Measurements from ENCODE around the gene C6orf52. TPM values are rescaled to one million over a fixed set of nuclear protein-coding genes. Genes with fewer than 3 reads are reported as not detected.
A peak's percentile ranks its signal among the peaks of the same experiment; 100 is the strongest.

Gene C6orf52
- total RNA-seq, 1 experiment from 2014 or later: 4.3 TPM

- Histone ChIP-seq H3K36me3 (ENCODE audit: control insufficient read depth, insufficient read depth, low read length) (no peaks in the 10 kb centered on the region), H3K4me3 (ENCODE audit: low read depth, low read length) (peak overlapping the region; percentile 46), H3K9me3 (no peaks in the 10 kb centered on the region), H3K27me3 (replicated peaks; ENCODE audit: control insufficient read depth, insufficient read depth, low read length) (no peaks in the 10 kb centered on the region), H3K4me1 (peaks cover 7% of the 10 kb centered on the region; the same call in 1 of the 2 replicates)
- POLR2A ChIA-PET: interaction anchor here (0.5 kb wide), 1 partner anchor 82 kb away, joined by 3 read pairs; no protein-coding TSS in a partner anchor
- Mint-ChIP-seq H3K36me3 (ENCODE audit: insufficient read depth, unreplicated experiment) (peaks cover 19% of the 10 kb centered on the region), H3K4me3 (ENCODE audit: unreplicated experiment) (peak overlapping the region; percentile 86), H3K27me3 (ENCODE audit: insufficient read depth, unreplicated experiment) (no peaks in the 10 kb centered on the region), H3K27ac (ENCODE audit: unreplicated experiment) (peak overlapping the region; percentile 99), H3K9me3 (ENCODE audit: unreplicated experiment) (no peaks in the 10 kb centered on the region), H3K4me1 (ENCODE audit: low read depth, unreplicated experiment) (no peaks in the 10 kb centered on the region)
- CTCF ChIA-PET: no interaction called here
- no peak for DNase-seq
- no peak for TF ChIP-seq CTCF (IDR thresholded peaks at IDR 0.05; ENCODE audit: insufficient read depth in 1 of 2, low read depth in 1 of 2, low read length in 1 of 2, severe bottlenecking in 1 of 2, unreplicated experiment in 1 of 2)
- intact Hi-C loops (cut with micrococcal nuclease; ENCODE audit: unreplicated experiment): loop anchor here (10.0 kb wide), 1 partner anchor 108 kb away; no protein-coding TSS in a partner anchor
- no TSS peak for BruUV-seq (replicated peaks)
Measured at GRCh38 chr6:10692965-10693538, 1.4 kb downstream of the C6orf52 start.

GRCh38 chr6:10690651-10691445 is 3.6 kb downstream of the C6orf52 start:
- Mint-ChIP-seq H3K27ac (ENCODE audit: unreplicated experiment) (peak overlapping the region; percentile 55), H3K9me3 (ENCODE audit: unreplicated experiment) (no peaks in the 10 kb centered on the region), H3K4me3 (ENCODE audit: unreplicated experiment) (no peak overlapping the region), H3K4me1 (ENCODE audit: low read depth, unreplicated experiment) (no peaks in the 10 kb centered on the region), H3K36me3 (ENCODE audit: insufficient read depth, unreplicated experiment) (peaks cover 10% of the 10 kb centered on the region), H3K27me3 (ENCODE audit: insufficient read depth, unreplicated experiment) (no peaks in the 10 kb centered on the region)
- no peak for DNase-seq
- POLR2A ChIA-PET: no interaction called here
- CTCF ChIA-PET: interaction anchor here (1.2 kb wide), 1 partner anchor 212 kb away, joined by 4 read pairs; no protein-coding TSS in a partner anchor
- no peaks in the 10 kb centered on the region for H3K27me3 ChIP-seq (replicated peaks; ENCODE audit: control insufficient read depth, insufficient read depth, low read length)
- BruUV-seq (replicated peaks): no TSS peak
- TF ChIP-seq CTCF (IDR thresholded peaks at IDR 0.05; ENCODE audit: insufficient read depth in 1 of 2, low read depth in 1 of 2, low read length in 1 of 2, severe bottlenecking in 1 of 2, unreplicated experiment in 1 of 2): no peak
- no peaks in the 10 kb centered on the region for H3K36me3 ChIP-seq (ENCODE audit: control insufficient read depth, insufficient read depth, low read length)
- H3K9me3 ChIP-seq: no peaks in the 10 kb centered on the region
- H3K4me1 ChIP-seq: peaks cover under 1% of the 10 kb centered on the region; the same call in 1 of the 2 replicates
- intact Hi-C loops (cut with micrococcal nuclease; ENCODE audit: unreplicated experiment): loop anchor here (10.0 kb wide), 1 partner anchor 106 kb away; no protein-coding TSS in a partner anchor
- no peak overlapping the region for H3K4me3 ChIP-seq (ENCODE audit: low read depth, low read length)

DNA sequence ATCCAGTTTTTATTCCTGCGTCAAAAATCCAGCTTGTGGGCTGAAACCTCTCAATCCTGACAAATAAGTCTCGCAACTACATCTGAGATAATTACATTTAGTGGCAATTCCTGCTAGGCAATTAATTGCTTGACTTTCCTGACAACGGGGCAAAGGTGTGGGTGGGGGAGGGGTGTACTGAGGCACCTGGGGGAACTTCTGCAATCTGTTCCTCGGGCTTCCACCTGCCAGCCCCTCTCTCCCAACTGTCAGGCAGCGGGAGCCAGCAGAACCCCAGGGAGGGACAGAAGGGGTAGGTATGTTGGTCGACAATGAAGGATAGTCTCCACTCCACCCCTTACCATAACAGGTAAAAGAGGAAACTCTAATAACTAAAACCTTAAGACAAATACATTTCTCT is 6.8 kb downstream of the C6orf52 start:
- no peaks in the 10 kb centered on the region for H3K27me3 ChIP-seq (replicated peaks; ENCODE audit: control insufficient read depth, insufficient read depth, low read length)
- H3K9me3 ChIP-seq: no peaks in the 10 kb centered on the region
- POLR2A ChIA-PET: no interaction called here
- H3K4me3 Mint-ChIP-seq (ENCODE audit: unreplicated experiment): no peak overlapping the region
- H3K36me3 ChIP-seq (ENCODE audit: control insufficient read depth, insufficient read depth, low read length): no peaks in the 10 kb centered on the region
- CTCF ChIA-PET: no interaction called here
- no peak for DNase-seq
- no peak overlapping the region for H3K4me3 ChIP-seq (ENCODE audit: low read depth, low read length)
- intact Hi-C loops (cut with micrococcal nuclease; ENCODE audit: unreplicated experiment): no loop called here
- H3K4me1 ChIP-seq: peaks cover 5% of the 10 kb centered on the region
- no peak for TF ChIP-seq CTCF (IDR thresholded peaks at IDR 0.05; ENCODE audit: insufficient read depth in 1 of 2, low read depth in 1 of 2, low read length in 1 of 2, severe bottlenecking in 1 of 2, unreplicated experiment in 1 of 2)
- H3K36me3 Mint-ChIP-seq (ENCODE audit: insufficient read depth, unreplicated experiment): no peaks in the 10 kb centered on the region
- no peaks in the 10 kb centered on the region for H3K27me3 Mint-ChIP-seq (ENCODE audit: insufficient read depth, unreplicated experiment)
- no TSS peak for BruUV-seq (replicated peaks)
- peaks cover 10% of the 10 kb centered on the region for H3K4me1 Mint-ChIP-seq (ENCODE audit: low read depth, unreplicated experiment)
- no peaks in the 10 kb centered on the region for H3K9me3 Mint-ChIP-seq (ENCODE audit: unreplicated experiment)
- H3K27ac Mint-ChIP-seq (ENCODE audit: unreplicated experiment): no peak overlapping the region
